Retinal pigment epithelial cell (primary cell): ENCODE measurements around the gene MAP1B.
A peak's percentile ranks its signal among the peaks of the same experiment; 100 is the strongest.

ENCODE experiments used
- DNase-seq: peaks from one replicate; pipeline ENCODE4 v3.0.0-alpha.2; 2010; ENCODE audit warnings: low read depth
- H3K4me3 ChIP-seq: 2 replicates; pipeline ENCODE4 v1.5.1; 2011; ENCODE audit warnings: mild to moderate bottlenecking, low read length, control low read depth, moderate library complexity
- TF ChIP-seq, protein P1 (sequence below): conservative IDR thresholded peaks from 2 replicates; pipeline ENCODE4 v1.5.1; 2011; ENCODE audit warnings: low read depth, low read length, control low read depth, inconsistent platforms

MAP1B gene

GRCh38 chr5:72067682-72068470 lies 39.4 kb upstream of the MAP1B start:
- TF ChIP-seq, protein P1, sequence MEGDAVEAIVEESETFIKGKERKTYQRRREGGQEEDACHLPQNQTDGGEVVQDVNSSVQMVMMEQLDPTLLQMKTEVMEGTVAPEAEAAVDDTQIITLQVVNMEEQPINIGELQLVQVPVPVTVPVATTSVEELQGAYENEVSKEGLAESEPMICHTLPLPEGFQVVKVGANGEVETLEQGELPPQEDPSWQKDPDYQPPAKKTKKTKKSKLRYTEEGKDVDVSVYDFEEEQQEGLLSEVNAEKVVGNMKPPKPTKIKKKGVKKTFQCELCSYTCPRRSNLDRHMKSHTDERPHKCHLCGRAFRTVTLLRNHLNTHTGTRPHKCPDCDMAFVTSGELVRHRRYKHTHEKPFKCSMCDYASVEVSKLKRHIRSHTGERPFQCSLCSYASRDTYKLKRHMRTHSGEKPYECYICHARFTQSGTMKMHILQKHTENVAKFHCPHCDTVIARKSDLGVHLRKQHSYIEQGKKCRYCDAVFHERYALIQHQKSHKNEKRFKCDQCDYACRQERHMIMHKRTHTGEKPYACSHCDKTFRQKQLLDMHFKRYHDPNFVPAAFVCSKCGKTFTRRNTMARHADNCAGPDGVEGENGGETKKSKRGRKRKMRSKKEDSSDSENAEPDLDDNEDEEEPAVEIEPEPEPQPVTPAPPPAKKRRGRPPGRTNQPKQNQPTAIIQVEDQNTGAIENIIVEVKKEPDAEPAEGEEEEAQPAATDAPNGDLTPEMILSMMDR = no peak
- peak; percentile 62 for DNase-seq
- H3K4me3 ChIP-seq = no peak overlapping the region

GRCh38 chr5:72070529-72070928 lies 36.7 kb upstream of the MAP1B start:
- TF ChIP-seq, protein P1 = no peak
- DNase-seq = no peak

DNA sequence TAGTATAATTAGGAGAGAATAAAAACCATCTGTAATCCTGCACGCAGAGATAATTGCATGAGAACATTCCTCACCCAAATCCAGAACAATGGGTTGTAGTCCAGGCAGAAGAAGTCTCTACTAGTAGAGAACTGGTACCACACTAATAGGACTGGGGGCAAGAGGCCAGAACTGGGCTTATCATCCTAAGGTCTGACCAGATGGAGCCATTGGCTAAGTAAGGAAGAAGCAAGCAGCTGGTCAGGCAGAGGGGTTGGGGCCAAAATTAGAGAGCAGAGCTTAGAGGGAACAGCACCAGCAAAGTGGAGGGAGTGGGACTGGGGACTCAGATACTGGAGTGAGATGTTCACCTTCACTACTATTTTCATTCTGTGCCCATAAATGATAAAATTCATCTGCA lies 35.4 kb upstream of the MAP1B start:
- no peak overlapping the region for H3K4me3 ChIP-seq
- TF ChIP-seq, protein P1 = no peak
- no peak for DNase-seq

More at GRCh38 chr5:72070529-72070928, 36.7 kb upstream of the MAP1B start:
- no peak overlapping the region for H3K4me3 ChIP-seq

- TF ChIP-seq, protein P1 = no peak
- no peak for DNase-seq
- H3K4me3 ChIP-seq = no peak overlapping the region
These were observed 33.0 kb upstream of the MAP1B start for GRCh38 chr5:72074251-72074650.

DNA sequence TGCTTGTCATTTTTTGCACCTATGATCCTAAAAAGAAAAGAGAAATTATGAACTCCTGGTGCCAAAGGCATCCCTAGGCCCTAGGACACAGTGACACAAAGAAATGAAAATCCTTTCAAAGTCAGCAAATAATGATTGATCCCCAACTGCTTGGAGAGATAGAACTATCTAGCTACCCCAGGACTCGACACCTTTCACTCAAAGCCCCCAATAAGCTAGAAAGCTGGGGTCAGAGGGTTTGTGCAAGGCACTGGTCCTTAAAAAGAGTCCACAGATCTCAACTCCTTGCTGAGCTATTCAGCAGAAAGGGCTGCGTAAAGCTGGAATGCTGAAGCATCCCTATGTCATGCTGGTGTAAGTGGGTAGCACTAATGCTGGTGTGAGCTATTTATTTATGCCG lies 31.8 kb upstream of the MAP1B start:
- H3K4me3 ChIP-seq = no peak overlapping the region
- TF ChIP-seq, protein P1 = no peak
- no peak for DNase-seq

- TF ChIP-seq, protein P1 = no peak
- DNase-seq = no peak
- no peak overlapping the region for H3K4me3 ChIP-seq
These were observed 30.5 kb upstream of the MAP1B start for GRCh38 chr5:72076621-72077300.

- DNase-seq = no peak
- TF ChIP-seq, protein P1 = no peak
- H3K4me3 ChIP-seq = no peak overlapping the region
These were observed 29.9 kb upstream of the MAP1B start for GRCh38 chr5:72077390-72077789.
